ENCODE measurements around the gene AGPAT1.

AGPAT1 gene

GRCh38 chr6:32175322-32175710 lies 568 bp downstream of the AGPAT1 start:
- DNase-seq (ENCODE audit: extremely low read depth, low read depth) = no peak
- TF ChIP-seq, protein P1, sequence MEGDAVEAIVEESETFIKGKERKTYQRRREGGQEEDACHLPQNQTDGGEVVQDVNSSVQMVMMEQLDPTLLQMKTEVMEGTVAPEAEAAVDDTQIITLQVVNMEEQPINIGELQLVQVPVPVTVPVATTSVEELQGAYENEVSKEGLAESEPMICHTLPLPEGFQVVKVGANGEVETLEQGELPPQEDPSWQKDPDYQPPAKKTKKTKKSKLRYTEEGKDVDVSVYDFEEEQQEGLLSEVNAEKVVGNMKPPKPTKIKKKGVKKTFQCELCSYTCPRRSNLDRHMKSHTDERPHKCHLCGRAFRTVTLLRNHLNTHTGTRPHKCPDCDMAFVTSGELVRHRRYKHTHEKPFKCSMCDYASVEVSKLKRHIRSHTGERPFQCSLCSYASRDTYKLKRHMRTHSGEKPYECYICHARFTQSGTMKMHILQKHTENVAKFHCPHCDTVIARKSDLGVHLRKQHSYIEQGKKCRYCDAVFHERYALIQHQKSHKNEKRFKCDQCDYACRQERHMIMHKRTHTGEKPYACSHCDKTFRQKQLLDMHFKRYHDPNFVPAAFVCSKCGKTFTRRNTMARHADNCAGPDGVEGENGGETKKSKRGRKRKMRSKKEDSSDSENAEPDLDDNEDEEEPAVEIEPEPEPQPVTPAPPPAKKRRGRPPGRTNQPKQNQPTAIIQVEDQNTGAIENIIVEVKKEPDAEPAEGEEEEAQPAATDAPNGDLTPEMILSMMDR (IDR thresholded peaks at IDR 0.05; ENCODE audit: low read depth, low read length) = no peak

GRCh38 chr6:32174416-32174815 lies 1.5 kb downstream of the AGPAT1 start:
- DNase-seq (ENCODE audit: extremely low read depth, low read depth) = no peak
- TF ChIP-seq, protein P1 (IDR thresholded peaks at IDR 0.05; ENCODE audit: low read depth, low read length) = no peak

DNA sequence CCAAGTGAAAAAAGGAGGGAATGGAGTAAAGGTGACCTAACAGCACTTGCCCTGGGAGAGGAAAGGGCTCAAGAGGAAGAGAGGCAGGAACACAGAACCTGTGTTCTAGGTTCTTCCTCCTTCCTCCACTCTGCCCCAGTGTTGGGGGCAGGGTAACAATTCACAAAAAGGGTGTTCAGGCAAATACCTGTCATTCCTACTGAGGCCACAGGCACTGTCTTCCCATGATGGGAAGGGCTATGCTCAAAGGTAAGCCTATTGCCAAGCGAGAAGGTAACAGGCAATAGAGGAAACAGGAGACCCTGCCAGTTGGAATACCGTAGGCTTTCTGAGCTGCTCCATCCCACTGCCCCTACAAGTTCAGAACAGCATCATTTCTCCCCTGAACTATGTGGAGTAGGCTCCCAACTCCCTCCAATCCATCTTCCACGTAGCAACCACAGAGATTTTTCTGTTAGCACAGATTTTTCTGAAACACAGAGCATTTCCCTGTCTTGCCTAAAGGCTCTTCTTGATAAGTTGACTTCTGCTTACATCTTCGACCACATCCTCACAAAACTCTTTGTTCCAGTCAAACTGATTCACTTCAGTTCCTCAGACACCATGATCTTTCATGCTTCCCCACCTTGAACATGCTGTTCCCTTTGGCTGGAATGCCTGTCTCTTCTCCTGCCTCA lies 2.7 kb downstream of the AGPAT1 start:
- DNase-seq (ENCODE audit: extremely low read depth, low read depth) = no peak
- TF ChIP-seq, protein P1 (IDR thresholded peaks at IDR 0.05; ENCODE audit: low read depth, low read length) = no peak

DNA sequence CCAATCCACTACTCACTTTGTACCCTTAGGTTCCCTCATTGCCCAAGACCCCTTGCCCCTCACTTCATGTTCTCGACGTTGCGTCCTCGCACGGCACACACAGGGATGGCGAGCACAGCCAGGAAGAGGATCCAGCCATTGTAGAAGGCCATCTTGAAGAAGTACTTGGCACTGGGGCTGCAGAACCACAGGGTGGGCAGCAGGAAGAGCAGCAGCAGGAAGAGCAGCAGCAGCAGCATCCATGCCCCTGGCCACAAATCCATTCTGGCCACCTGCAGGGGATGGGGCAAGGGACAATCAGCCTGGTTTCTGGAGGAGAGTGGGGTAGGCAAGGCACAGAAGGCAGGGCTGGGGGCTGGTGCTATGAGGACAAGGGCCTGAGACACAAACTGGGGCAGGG lies 4.7 kb downstream of the AGPAT1 start:
- no peak for DNase-seq (ENCODE audit: extremely low read depth, low read depth)
- TF ChIP-seq, protein P1 (IDR thresholded peaks at IDR 0.05; ENCODE audit: low read depth, low read length) = no peak

- TF ChIP-seq, protein P1 (IDR thresholded peaks at IDR 0.05; ENCODE audit: low read depth, low read length) = no peak
- no peak for DNase-seq (ENCODE audit: extremely low read depth, low read depth)
These were observed 5.6 kb downstream of the AGPAT1 start for GRCh38 chr6:32170294-32170693.

GRCh38 chr6:32168807-32169591 lies 6.9 kb downstream of the AGPAT1 start:
- DNase-seq (ENCODE audit: extremely low read depth, low read depth) = no peak
- TF ChIP-seq, protein P1 (IDR thresholded peaks at IDR 0.05; ENCODE audit: low read depth, low read length) = no peak

DNA sequence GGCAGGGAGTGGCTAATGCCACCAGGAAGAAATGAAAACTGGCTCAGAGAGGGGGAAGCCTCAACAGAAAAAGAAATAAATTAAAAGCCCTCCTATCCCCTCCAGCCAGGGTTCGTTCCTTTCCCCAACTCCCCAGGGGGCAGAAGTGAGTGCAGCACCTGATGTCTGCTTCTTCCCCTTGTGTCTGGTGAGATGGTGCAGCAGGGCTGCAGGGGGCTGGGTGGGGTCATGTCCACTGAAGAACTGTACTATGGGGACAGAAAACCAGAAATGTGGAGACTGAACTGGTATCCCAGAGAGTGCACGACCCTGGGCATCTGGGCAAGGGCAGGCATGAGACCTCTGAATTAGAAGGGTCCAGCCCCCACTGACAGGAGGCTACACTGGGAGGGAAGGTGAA lies 7.5 kb downstream of the AGPAT1 start:
- DNase-seq (ENCODE audit: extremely low read depth, low read depth) = no peak
- TF ChIP-seq, protein P1 (IDR thresholded peaks at IDR 0.05; ENCODE audit: low read depth, low read length) = no peak

Measured in AG09319 (cell line).